DND-41 (cell line): ENCODE results near the gene RUBCNL.

Experiments
- CTCF ChIP-seq: IDR thresholded peaks from 2 replicates; pipeline ENCODE4 v1.5.1; 2012; ENCODE audit warnings: borderline replicate concordance, low read length, moderate library complexity, mild to moderate bottlenecking; ENCODE audit not compliant: poor library complexity, severe bottlenecking; ENCODE audit errors: extremely low read depth
- EZH2 ChIP-seq: IDR thresholded peaks from 3 replicates; pipeline ENCODE4 v1.6.1; 2012; ENCODE audit warnings: borderline replicate concordance, low read depth, mild to moderate bottlenecking, moderate library complexity, low read length, inconsistent platforms; ENCODE audit not compliant: severe bottlenecking

DNA sequence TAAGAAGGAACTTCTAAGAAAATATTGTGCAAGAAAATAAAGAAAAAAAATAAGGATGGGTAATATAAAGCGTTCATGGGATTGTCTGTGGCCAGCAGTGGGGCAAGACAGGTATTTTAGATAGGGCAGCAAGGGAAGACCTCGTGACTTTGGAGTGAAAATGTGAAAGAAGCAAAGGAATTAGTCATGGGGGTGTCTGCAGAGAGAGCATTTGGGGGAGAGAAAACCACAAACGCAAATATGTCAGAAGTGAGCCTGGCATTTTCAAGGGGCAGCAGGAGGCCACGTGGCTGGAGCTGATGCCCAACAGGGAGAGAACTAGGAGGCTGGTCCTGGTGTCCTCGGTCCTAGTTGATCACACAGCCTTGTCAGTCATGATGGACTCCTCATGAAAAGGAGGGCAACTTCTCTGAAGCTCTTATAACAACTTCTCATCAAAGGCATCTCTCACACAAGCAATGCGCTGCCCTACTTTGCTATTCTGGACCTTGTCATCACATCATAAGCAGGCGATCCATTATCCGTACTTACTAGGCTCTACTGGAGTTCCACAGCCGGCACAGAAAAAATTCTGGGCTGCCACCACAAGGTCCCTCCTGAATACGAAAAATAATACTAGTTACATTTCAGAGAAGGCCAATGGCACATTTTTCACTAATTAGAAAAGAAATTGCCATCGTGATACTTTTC, 31.0 kb downstream of the RUBCNL start:
- no peak for TF ChIP-seq CTCF
- no peak for TF ChIP-seq EZH2
